ENCODE measurements around the gene TBC1D22B.
A peak's percentile ranks its signal among the peaks of the same experiment; 100 is the strongest.

The TBC1D22B gene

DNA sequence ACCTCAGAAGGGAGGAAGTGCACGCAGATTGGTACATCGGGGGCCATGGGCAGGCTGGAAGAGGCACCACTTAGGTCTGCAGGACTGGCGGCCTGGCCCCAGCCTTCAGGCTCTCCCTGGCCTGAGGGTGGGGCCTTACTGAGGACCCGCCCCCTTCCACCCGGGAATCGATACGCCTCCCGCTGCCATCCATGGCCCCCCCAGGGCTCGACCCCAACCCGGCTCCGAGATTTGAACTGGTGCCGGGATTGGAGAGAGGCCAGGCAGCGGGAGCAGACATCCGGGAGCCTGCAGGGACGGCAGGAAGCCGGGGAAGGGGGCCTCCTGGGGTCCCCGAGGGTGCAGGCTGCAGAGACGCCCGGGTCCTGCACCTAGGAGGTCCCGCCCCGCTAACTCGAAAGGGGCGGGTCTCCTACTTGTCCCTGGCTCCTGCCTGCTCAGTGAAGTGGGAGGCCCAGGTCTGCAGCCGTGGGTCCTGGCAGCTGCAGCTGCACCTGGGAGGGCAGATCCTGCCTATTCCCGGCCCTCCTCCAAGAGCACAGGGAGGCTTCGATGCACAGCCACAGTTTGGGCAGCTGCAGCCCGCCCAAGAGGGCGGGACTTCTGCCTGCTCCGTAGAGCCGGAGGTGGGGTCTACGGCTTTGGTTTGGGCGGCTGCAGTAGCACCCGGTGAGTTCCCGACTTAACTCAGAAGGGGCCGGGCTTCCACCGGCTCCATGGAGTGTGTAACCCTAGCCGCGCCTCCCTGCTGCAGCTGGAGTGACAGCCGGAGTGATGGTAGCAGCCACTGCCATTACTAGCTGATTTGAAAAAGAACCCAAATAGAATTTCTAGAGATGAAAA is 35.2 kb upstream of the TBC1D22B start:
- Histone ChIP-seq H3K27me3 (ENCODE audit: control insufficient read depth in 1 of 2, insufficient read depth in 2 of 2, low read length in 2 of 2) (no peaks in the 10 kb centered on the region), H3K36me3 (ENCODE audit: control insufficient read depth in 2 of 2, insufficient read depth in 2 of 2, low read length in 2 of 2) (no peaks in the 10 kb centered on the region), H3K9ac (ENCODE audit: low read length in 2 of 2) (peak overlapping the region in 1 of 2 donors; percentile 29), H3K4me1 (ENCODE audit: control insufficient read depth, insufficient read depth, low read length) (peaks cover 8% of the 10 kb centered on the region), H3K27ac (ENCODE audit: low read length) (no peak overlapping the region), H3K9me3 (ENCODE audit: control insufficient read depth in 2 of 2, low read length in 2 of 2) (no peaks in the 10 kb centered on the region), H3K4me3 (ENCODE audit: low read length in 2 of 2) (peak overlapping the region; percentile 60 to 83)

DNA sequence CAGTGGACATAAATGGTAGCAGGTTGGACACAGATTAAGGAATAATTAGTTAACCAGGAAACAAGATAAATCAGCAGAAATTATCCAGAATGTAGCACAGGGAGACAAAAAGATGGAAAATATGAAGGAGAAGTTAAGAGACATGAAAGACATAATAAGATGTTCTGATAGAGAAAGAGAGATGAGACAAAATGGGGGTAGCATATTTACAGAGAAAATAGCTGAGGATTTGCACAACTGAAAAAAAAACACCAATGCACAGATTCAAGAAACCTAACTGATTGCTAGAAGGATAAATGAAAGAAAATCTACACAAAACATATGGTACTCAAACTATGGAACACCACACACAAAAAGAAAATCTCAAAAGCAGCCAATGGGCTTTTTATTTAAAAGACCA is 34.6 kb upstream of the TBC1D22B start:
- H3K4me1 ChIP-seq (ENCODE audit: control insufficient read depth, insufficient read depth, low read length) = peaks cover 8% of the 10 kb centered on the region
- H3K27me3 ChIP-seq (ENCODE audit: control insufficient read depth in 1 of 2, insufficient read depth in 2 of 2, low read length in 2 of 2) = no peaks in the 10 kb centered on the region
- H3K27ac ChIP-seq (ENCODE audit: low read length) = no peak overlapping the region
- no peak overlapping the region for H3K9ac ChIP-seq (ENCODE audit: low read length in 2 of 2)
- peak overlapping the region; percentile 60 to 83 for H3K4me3 ChIP-seq (ENCODE audit: low read length in 2 of 2)
- no peaks in the 10 kb centered on the region for H3K36me3 ChIP-seq (ENCODE audit: control insufficient read depth in 2 of 2, insufficient read depth in 2 of 2, low read length in 2 of 2)
- no peaks in the 10 kb centered on the region for H3K9me3 ChIP-seq (ENCODE audit: control insufficient read depth in 2 of 2, low read length in 2 of 2)

DNA sequence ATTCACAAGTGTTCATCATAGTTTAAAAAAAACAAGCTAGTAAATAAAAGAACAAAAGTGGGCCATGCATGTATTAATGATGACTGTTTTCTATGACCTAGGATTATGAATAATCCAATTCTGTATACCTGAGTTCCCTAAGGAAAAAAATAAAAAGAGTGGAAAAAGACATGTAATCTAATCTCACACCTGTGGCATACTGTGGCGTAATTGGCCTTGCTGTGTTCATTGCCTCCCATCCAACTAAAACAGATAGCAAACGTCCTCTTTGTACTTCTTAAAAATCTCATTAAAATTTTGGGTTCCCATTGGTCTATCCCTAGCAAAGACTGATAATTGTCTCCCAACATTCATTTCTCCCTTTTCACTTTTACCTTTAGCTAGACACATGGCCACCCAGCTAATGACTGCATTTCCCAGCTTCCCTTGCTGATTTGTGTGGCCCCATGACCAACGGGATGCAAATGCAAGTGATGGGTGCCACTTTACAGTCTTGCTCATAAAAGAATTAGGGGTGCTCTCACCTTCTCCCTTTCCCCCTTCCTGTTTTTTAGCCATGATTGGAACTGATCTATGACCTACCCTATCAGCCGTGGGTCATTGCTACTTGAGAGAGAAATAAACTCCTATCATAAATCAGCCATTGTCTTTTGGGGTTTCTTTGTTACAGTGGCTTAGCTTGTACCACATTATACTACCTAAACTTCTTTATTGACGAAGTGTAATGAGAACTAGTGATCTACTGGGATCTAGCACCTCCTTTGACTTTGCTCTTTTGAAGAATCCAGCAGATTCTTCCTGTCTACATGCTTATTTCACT is 32.0 kb upstream of the TBC1D22B start:
- Histone ChIP-seq H3K4me1 (ENCODE audit: control insufficient read depth, insufficient read depth, low read length) (peaks cover 8% of the 10 kb centered on the region), H3K36me3 (ENCODE audit: control insufficient read depth in 2 of 2, insufficient read depth in 2 of 2, low read length in 2 of 2) (no peaks in the 10 kb centered on the region), H3K27ac (ENCODE audit: low read length) (no peak overlapping the region), H3K27me3 (ENCODE audit: control insufficient read depth in 1 of 2, insufficient read depth in 2 of 2, low read length in 2 of 2) (no peaks in the 10 kb centered on the region), H3K9ac (ENCODE audit: low read length in 2 of 2) (no peak overlapping the region), H3K9me3 (ENCODE audit: control insufficient read depth in 2 of 2, low read length in 2 of 2) (no peaks in the 10 kb centered on the region), H3K4me3 (ENCODE audit: low read length in 2 of 2) (no peak overlapping the region)

DNA sequence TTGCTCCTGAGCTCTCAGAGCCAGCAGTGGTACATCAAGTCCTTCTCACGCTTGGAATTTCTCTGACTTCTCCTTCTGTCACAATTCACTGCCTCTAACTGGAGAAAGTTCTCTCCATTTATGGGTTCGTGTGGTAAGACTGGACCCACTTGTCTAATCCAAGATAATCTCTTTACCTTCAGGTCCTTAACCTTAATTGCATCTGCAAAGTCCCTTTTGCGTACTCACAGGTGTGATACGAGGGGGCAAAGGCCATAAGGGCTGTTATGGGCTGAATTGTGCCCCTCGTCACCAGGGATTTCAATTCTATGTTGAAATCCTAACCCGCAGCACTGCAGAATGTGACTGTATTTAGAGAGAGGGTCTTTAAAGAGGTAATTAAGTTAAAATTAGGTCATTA is 27.5 kb upstream of the TBC1D22B start:
- H3K27ac ChIP-seq (ENCODE audit: low read length) = no peak overlapping the region
- H3K36me3 ChIP-seq (ENCODE audit: control insufficient read depth in 2 of 2, insufficient read depth in 2 of 2, low read length in 2 of 2) = no peaks in the 10 kb centered on the region
- no peaks in the 10 kb centered on the region for H3K9me3 ChIP-seq (ENCODE audit: control insufficient read depth in 2 of 2, low read length in 2 of 2)
- H3K27me3 ChIP-seq (ENCODE audit: control insufficient read depth in 1 of 2, insufficient read depth in 2 of 2, low read length in 2 of 2) = no peaks in the 10 kb centered on the region
- H3K4me1 ChIP-seq (ENCODE audit: control insufficient read depth, insufficient read depth, low read length) = no peaks in the 10 kb centered on the region
- H3K4me3 ChIP-seq (ENCODE audit: low read length in 2 of 2) = no peak overlapping the region
- no peak overlapping the region for H3K9ac ChIP-seq (ENCODE audit: low read length in 2 of 2)

DNA sequence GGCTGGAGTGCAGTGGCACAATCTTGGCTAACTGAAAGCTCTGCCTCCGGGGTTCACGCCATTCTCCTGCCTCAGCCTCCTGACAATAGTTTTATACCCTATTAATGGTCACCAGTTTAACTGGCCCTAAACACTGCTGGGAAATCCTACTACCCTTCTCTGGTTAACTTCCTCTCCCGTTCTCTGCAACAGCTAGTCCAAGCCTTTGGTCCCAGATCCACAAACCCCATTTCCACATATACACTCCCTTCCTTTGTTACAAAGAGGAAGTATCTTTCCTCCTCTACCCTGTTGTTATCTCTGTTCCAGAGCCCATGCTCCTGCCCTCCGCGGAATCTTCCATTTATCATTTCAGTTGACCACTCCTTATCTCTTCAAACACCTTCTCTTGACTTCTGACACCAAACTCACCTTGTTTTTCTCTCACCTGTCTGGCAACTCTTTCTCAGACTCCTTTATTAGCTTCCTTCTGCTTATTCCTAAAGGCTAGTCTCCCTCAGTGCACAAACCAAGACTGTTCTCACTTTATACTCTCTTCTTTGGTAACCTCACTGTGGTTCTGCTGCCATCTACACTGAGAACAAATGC is 25.0 kb upstream of the TBC1D22B start:
- no peaks in the 10 kb centered on the region for H3K9me3 ChIP-seq (ENCODE audit: control insufficient read depth in 2 of 2, low read length in 2 of 2)
- H3K4me3 ChIP-seq (ENCODE audit: low read length in 2 of 2) = no peak overlapping the region
- H3K27ac ChIP-seq (ENCODE audit: low read length) = no peak overlapping the region
- H3K36me3 ChIP-seq (ENCODE audit: control insufficient read depth in 2 of 2, insufficient read depth in 2 of 2, low read length in 2 of 2) = no peaks in the 10 kb centered on the region
- H3K9ac ChIP-seq (ENCODE audit: low read length in 2 of 2) = no peak overlapping the region
- H3K4me1 ChIP-seq (ENCODE audit: control insufficient read depth, insufficient read depth, low read length) = no peaks in the 10 kb centered on the region
- no peaks in the 10 kb centered on the region for H3K27me3 ChIP-seq (ENCODE audit: control insufficient read depth in 1 of 2, insufficient read depth in 2 of 2, low read length in 2 of 2)

DNA sequence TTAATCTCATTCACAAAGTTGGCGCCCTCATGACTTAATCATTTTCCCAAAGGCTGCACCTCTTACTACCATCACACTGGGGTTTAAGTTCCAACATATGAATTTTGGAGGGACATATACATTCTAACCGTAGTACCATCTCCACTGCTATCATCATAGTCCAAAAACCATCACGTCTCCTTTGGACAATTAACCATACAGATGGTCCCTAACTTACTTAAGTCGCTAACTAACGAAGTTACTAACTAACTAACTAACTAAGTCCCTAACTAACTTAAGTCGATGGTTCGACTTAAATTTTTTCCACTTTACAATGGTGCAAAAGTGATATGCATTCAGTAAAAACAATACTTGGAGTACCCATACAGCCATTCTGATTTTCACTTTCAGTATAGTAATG is 24.0 kb upstream of the TBC1D22B start:
- no peaks in the 10 kb centered on the region for H3K27me3 ChIP-seq (ENCODE audit: control insufficient read depth in 1 of 2, insufficient read depth in 2 of 2, low read length in 2 of 2)
- H3K4me3 ChIP-seq (ENCODE audit: low read length in 2 of 2) = no peak overlapping the region
- no peaks in the 10 kb centered on the region for H3K9me3 ChIP-seq (ENCODE audit: control insufficient read depth in 2 of 2, low read length in 2 of 2)
- H3K4me1 ChIP-seq (ENCODE audit: control insufficient read depth, insufficient read depth, low read length) = no peaks in the 10 kb centered on the region
- no peak overlapping the region for H3K9ac ChIP-seq (ENCODE audit: low read length in 2 of 2)
- H3K27ac ChIP-seq (ENCODE audit: low read length) = no peak overlapping the region
- no peaks in the 10 kb centered on the region for H3K36me3 ChIP-seq (ENCODE audit: control insufficient read depth in 2 of 2, insufficient read depth in 2 of 2, low read length in 2 of 2)

DNA sequence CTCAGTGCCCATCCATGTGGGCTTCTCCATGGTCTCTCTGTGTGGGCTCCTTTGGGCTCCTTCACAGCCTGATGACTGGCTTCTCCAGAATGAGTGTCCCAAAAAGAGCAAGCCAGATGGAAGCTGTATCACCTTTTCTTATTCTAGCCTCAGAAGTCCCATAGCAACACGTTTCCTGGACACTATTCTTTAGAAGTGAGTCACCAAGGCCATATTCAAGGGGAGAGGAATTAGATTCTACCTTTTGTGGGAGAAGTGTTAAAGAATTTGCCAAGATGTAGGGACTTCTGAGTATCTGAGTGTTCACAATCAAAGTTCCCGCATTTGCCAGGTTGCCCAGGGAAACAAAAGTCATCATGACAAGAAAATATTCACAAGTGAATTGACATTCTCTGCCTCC is 20.7 kb upstream of the TBC1D22B start:
- H3K27me3 ChIP-seq (ENCODE audit: control insufficient read depth in 1 of 2, insufficient read depth in 2 of 2, low read length in 2 of 2) = no peaks in the 10 kb centered on the region
- H3K4me3 ChIP-seq (ENCODE audit: low read length in 2 of 2) = no peak overlapping the region
- no peak overlapping the region for H3K9ac ChIP-seq (ENCODE audit: low read length in 2 of 2)
- no peaks in the 10 kb centered on the region for H3K36me3 ChIP-seq (ENCODE audit: control insufficient read depth in 2 of 2, insufficient read depth in 2 of 2, low read length in 2 of 2)
- H3K4me1 ChIP-seq (ENCODE audit: control insufficient read depth, insufficient read depth, low read length) = peaks cover 9% of the 10 kb centered on the region
- no peak overlapping the region for H3K27ac ChIP-seq (ENCODE audit: low read length)
- H3K9me3 ChIP-seq (ENCODE audit: control insufficient read depth in 2 of 2, low read length in 2 of 2) = no peaks in the 10 kb centered on the region

DNA sequence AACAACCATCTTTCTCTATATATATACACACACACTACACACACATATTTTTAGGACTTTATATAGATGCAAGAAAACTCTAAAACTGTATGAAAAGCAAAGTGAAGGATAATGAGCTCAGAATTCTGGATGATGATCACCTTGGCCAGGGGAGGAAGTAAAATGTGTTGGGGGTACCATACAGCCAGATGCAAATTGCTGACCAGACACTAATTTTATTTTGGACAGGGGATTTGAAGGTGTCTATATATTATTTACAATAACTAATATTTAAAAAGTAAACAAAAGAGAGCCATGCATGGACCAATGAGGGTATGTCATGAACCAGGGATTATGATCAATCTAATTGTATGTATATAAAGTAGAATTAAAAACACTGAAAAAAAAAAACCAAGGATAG is 19.8 kb upstream of the TBC1D22B start:
- Histone ChIP-seq H3K27me3 (ENCODE audit: control insufficient read depth in 1 of 2, insufficient read depth in 2 of 2, low read length in 2 of 2) (no peaks in the 10 kb centered on the region), H3K9me3 (ENCODE audit: control insufficient read depth in 2 of 2, low read length in 2 of 2) (no peaks in the 10 kb centered on the region)

DNA sequence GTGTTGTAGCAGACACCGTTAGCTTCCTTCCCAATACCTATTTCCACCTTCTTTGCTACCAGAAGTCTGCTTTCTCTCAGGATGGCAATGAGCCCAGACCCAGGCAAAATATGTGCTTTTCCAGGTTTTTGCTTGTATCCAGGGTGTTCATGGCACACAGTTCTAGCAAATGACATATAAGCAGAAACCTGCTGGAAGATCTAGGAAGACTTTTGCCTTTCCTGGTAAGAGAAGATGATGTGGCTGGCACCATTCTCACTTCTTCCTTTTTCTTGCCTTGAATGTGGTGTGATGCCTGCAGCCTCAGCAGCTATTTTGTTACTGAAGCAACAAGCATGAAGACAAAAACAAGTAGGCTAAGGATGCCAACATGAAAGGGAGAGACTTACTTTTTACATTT is 19.2 kb upstream of the TBC1D22B start:
- H3K36me3 ChIP-seq (ENCODE audit: control insufficient read depth in 2 of 2, insufficient read depth in 2 of 2, low read length in 2 of 2) = no peaks in the 10 kb centered on the region
- H3K4me1 ChIP-seq (ENCODE audit: control insufficient read depth, insufficient read depth, low read length) = peaks cover 13% of the 10 kb centered on the region
- H3K27ac ChIP-seq (ENCODE audit: low read length) = no peak overlapping the region
- H3K9ac ChIP-seq (ENCODE audit: low read length in 2 of 2) = no peak overlapping the region
- no peaks in the 10 kb centered on the region for H3K27me3 ChIP-seq (ENCODE audit: control insufficient read depth in 1 of 2, insufficient read depth in 2 of 2, low read length in 2 of 2)
- H3K4me3 ChIP-seq (ENCODE audit: low read length in 2 of 2) = no peak overlapping the region
- H3K9me3 ChIP-seq (ENCODE audit: control insufficient read depth in 2 of 2, low read length in 2 of 2) = no peaks in the 10 kb centered on the region

More for the DNA sequence above, 19.8 kb upstream of the TBC1D22B start:
- no peak overlapping the region for H3K4me3 ChIP-seq (ENCODE audit: low read length in 2 of 2)
- no peak overlapping the region for H3K27ac ChIP-seq (ENCODE audit: low read length)
- peaks cover 13% of the 10 kb centered on the region for H3K4me1 ChIP-seq (ENCODE audit: control insufficient read depth, insufficient read depth, low read length)
- H3K9ac ChIP-seq (ENCODE audit: low read length in 2 of 2) = no peak overlapping the region
- H3K36me3 ChIP-seq (ENCODE audit: control insufficient read depth in 2 of 2, insufficient read depth in 2 of 2, low read length in 2 of 2) = no peaks in the 10 kb centered on the region

DNA sequence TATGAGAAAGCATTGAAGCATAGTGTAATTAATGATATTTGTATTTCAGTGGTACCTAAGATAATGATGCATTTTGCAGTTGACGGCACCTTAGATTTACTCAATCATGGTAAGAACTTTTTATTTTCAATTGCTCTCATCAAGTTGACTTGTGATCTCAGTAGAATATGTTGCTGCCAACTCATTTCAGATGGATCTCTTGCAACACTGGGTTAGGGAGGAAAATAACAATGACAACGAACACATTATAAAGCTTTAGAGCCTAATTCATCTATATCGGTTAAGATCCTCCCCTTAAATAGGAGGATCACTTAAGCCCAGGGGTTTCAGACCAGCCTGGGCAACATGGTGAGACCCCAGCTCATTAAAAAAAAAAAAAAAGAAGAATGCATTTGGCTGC is 18.0 kb upstream of the TBC1D22B start:
- Histone ChIP-seq H3K9me3 (ENCODE audit: control insufficient read depth in 2 of 2, low read length in 2 of 2) (no peaks in the 10 kb centered on the region), H3K4me1 (ENCODE audit: control insufficient read depth, insufficient read depth, low read length) (peaks cover 17% of the 10 kb centered on the region), H3K27me3 (ENCODE audit: control insufficient read depth in 1 of 2, insufficient read depth in 2 of 2, low read length in 2 of 2) (no peaks in the 10 kb centered on the region), H3K4me3 (ENCODE audit: low read length in 2 of 2) (no peak overlapping the region), H3K27ac (ENCODE audit: low read length) (peak overlapping the region; percentile 75), H3K9ac (ENCODE audit: low read length in 2 of 2) (no peak overlapping the region), H3K36me3 (ENCODE audit: control insufficient read depth in 2 of 2, insufficient read depth in 2 of 2, low read length in 2 of 2) (no peaks in the 10 kb centered on the region)
